Stimulated activated CD4-positive, alpha-beta T cell treated with anti-CD3 and anti-CD28 coated beads, Interleukin-1b, Interleukin-23, amount 100 ng/mL, for 24 hours (primary cell): Measurements from ENCODE around the gene ENKD1.
"Not testable (repeated sequence)": the region's sequence is repeated elsewhere in the genome, so short reads cannot be mapped to it uniquely, and the experiment has no call there.

Experiments
- DNase-seq, 4 experiments: peaks; one replicate each; pipeline ENCODE4 v3.0.0-alpha.2; 2020; ENCODE audit warnings: low read depth in 4 of 4, low spot score in 1 of 4

Gene ENKD1

DNA sequence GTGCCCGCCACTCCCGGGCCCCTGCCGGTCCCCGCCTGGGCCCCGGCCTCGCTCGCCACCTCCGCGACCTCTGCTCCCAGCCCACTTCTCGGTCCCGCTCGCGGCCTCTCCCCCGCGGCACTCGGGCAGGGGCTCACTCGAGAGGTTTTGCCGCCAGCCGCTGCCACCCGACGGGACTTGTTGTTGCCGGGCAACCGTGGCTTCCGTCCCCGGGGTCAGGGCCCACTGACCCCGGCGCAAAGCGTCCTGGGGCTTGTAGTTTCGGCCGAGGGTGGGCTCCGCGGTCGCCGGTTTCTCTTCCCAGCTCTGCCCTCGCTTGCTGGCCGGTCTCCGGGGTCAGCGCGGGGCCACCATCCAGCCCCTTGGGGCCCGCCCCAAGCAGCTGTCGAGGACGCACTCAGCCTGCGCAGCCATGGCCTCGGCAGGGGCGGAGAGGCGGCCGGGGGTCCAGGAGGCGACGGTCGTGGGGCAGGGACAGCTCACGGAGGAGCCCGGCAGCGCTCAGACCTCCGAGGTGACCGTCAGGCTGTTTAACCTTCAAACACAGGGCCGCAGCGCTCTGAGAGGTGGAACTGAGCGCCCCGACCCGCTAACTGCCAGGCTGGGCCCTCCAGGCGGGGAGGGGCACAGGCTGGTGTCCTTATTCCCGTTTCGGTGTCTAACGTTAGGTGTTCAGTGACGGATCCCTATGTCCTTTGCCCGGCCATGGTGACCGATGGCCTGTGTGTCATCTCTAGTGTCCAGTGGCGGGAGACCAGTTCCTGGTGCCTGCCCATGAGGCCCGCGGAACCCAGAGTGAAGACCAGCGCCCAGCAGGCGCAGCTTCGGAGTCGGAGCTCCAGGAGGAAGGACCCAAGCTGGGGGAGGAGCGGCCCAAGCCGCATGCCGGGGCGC, at the start of gene ENKD1, which contains the start of gene C16orf86:
TSS of gene ENKD1 (minus strand) at position 192 of the 894 bp plus-strand sequence. CDS start 308 bp downstream, outside the sequence.
TSS of gene C16orf86 (plus strand) at position 256 of the 894 bp plus-strand sequence. CDS start at position 413, 157 bp downstream.
- DNase-seq: peak in 3 of 4 experiments; percentile 62 to 73 (median 70)

GRCh38 chr16:67716097-67716496, 49.5 kb upstream of the ENKD1 start:
- DNase-seq: no peak

DNA sequence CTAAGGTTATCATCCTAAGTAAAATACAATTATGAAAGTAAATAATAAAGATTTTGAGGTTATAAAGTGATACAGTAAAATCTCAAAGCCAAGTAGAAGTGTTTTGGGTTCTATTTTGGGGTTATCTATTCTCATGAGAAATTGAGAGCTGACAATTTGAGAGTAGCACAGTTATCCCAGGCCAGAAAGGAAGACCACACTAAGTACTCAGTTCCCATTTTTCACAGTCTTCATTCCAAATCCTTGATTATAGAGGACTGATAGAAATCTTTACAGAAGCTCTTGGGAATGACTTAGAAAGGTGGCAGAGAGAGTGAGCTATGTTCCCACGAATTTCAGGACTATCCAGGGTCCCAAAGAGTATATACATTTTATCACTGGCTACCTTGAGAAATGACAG, 48.0 kb upstream of the ENKD1 start:
- no peak for DNase-seq

DNA sequence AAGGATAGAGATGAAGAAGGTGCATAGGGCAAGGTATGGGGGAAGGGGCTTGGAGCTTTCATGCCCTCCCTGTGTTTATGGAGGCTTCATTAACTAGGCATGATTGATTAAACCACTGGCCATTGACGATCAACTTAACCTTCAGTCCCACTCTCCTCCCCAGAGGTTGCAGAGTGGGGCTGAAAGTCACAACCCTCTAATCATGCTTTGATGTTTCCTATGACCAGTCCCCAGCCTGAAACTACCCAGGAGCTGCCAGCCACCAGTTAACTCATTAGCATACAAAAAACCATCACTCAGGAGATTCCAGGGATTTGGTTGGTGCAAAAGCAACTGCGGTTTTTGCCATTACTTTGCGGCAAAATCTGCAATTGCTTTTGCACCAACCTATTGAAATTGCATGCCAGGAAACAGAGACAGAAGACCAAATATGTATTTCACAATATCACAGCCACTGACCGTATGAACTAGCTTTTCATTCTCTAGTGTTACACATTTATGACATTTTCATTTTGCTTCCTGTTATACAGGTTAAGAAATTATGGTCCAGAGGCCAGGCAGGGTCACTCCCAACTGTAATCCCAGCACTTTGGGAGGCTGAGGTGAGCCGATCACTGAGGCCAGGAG, 47.2 kb upstream of the ENKD1 start:
- no peak for DNase-seq

DNA sequence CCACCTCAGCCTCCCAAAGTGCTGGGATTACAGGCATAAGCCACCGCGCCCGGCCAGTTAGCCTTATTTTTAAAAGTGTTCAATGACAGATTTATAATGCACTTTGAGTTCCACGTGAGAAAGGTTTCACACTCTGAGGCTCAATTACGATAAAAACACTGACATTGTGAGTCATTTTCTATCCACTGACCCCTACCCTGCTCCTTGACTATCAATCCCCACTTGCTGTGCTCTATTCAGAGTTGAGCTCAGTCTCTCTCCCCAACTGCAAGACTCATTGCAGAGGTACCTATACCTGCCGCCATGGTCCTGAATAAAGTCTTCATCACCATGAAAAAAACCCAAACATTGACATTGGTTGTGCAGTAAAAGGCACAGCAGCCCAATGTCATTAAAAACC, 44.1 kb upstream of the ENKD1 start:
- no peak for DNase-seq

- no peak for DNase-seq
Measured at GRCh38 chr16:67709050-67709449, 42.5 kb upstream of the ENKD1 start.

DNA sequence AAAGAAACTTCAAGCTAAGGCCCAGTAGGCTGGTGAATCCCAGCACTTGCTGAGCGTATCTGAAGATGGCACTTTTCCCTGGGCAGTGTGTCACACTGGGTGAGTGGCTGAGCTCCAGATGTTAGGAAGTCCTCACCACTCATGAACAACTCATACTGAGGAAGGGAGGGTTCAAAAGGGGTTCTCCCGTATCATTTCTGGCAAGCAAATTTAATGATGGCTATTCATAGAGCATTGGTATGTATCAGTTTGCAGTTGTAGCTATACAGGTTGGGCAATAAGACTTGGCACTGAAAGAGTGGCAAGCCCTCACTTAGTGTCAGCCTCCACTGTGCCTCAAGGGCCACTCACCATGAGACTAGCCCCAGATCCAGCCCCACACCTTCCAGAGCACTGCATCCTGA, 41.8 kb upstream of the ENKD1 start:
- DNase-seq: no peak

DNA sequence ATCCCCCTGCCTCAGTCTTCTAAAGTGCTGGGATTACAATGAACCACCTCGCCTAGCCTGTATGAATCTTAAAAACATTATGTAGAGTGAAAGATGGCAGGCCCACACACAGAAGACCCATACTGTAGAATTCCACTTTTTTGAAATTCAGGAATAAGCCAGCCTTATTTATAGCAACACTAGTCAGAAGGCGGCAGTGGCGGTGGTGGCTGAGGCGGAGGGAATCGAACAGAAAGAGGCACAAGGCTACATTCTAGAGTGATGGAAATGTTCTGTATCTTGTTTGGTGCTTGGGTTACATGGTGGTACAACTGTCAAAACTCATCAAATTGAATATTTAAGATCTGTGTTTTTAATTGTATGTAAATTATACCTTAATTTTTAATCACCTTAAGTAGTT, 41.2 kb upstream of the ENKD1 start:
- no peak for DNase-seq

- DNase-seq: no peak
Measured at GRCh38 chr16:67707210-67707609, 40.7 kb upstream of the ENKD1 start.

- no peak for DNase-seq
Measured at GRCh38 chr16:67704110-67704509, 37.6 kb upstream of the ENKD1 start.

DNA sequence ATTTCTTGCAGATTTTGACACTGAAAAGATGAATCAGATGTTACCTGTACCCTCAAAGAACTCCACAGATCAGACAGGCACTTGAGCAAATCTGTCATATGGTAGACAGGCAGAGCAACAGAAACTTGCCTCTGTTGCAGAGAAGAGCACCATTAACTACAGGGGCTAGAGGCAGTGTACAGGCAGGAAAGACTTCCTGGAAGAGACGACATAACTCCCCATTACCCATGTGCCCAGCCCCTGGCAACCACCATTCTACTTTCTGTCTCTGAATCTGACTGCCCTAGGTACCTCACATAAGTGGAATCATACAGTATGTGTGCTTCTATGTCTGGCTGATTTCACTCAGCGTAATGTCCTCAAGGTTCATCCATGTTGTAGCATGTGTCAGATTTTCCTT, 37.1 kb upstream of the ENKD1 start:
- no peak for DNase-seq

DNA sequence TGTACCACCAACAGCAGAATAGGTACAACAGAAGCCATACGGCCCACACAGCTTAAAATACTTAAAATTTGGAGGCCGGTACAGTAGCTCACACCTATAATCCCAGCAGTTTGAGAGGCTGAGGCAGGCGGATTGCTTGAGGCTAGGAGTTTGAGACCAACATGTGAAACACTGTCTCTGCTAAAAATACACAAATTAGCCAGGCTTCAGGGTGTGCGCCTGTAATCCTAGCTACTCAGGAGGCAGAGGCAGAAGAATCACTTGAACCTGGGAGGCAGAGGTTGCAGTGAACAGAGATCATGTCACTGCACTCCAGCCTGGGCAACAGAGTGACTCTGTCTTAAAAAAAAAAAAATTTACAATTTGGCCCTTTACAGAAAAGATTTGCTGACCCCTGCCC, 35.6 kb upstream of the ENKD1 start:
- no peak for DNase-seq

DNA sequence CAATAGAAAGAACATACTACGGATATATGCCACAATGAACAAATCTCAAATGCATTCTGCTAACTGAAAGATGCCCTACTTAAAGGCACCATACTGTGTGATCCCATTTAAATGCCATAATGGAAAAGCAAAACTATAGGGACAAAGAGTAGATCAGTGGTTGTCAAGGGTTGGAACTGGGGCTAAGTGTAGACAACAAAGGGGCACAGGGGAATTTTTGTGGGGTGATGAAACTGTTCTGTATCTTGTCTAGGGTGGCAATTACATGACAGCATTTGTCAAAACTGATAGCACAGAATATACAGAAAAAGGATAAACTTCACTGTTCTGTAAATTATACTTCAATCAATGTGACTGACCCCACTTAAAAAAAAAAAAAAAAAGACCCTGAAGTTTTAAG, 34.9 kb upstream of the ENKD1 start:
- DNase-seq: no peak

- DNase-seq: no peak
Measured at GRCh38 chr16:67699265-67699664, 32.7 kb upstream of the ENKD1 start.

DNA sequence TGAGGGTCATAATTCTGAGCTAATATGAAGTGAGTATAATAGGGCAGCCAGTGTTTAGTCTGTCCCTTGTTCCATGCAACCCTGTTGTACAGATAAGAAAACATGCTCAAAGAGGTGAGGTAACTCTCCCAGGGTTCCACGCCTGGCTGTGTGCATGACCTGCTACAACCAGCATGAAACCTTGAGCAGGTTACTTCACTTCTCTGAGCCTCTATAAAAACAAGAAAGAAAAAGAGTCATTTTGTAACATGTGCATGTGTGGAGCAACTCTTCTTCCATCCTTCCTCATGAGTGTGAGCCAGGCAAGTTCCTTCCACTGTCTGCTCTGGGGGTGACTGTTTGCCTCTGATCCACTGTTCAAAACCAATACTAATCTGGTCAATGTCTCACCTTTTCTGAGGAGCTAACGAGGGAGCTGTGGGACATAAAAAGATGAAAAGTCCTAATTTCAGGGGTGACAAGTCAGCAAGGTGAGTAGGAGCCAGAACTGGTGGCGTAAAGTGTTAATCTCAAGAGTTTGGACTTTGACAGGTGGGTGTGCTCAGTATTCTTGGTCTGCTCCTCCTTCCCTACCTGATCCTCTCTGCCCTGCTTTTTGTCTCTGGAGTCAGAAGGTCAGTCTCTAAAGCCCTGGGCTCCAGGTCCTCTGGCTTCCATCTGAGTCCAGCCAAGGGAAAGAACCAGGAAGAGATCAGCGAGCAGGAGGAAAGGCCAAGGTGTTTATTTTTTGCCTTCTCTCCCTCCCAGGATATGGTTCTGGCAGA, 31.1 kb upstream of the ENKD1 start:
- DNase-seq: no peak

DNA sequence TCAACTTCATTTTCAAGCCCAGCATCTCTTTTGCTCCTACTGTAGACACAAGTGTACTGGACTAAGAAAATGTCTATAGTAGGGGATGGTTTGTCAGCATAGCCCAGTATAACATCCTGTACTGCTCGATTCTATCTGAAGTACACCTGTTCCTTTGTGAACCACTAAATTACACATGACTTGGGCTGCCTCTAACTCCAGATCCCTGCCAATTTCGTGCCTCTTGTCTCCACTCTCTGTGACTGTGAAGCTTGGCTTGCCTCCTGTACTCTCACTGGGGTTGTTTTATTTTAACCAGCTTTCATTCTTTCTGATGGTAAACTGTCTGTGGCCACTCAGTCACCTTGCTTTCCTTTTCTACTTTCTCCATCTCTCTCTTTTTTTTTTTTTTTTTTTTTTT, 28.1 kb upstream of the ENKD1 start:
- no peak for DNase-seq

GRCh38 chr16:67693517-67694285, 27.2 kb upstream of the ENKD1 start:
- DNase-seq: not testable (repeated sequence)

DNA sequence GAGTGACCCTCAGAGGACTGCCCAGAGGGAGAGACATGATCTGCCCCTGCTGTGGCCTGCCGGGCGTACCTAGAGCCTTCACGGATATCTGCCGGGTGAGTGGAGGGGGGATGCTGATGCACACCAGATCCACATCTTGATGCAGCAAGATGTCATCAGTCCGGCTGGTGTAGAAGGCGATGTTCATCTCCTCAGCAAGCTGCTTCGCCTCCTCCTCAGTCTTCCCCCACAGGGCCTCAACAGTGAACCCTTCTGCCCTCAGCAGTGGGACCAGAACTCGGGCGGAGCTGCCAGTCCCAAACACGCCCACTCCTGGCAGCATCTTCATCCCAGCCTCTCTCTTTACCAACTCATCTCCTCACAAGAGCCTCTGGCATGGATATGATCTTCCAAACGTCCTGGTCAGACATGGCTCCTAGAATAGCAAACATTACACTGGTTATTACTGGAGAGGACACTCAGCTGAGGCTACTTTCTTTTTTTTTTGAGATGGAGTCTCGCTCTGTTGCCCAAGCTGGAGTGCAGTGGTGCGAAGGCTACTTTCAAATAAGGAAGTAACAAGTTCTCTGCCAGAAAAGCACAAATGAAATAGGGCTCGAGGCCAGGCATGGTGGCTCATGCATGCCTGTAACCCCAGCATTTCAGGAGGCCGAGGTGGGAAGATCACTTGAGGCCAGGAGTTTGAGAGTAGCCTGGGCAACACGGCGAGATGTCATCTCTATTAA, 19.0 kb upstream of the ENKD1 start:
- DNase-seq: no peak

- no peak for DNase-seq
Measured at GRCh38 chr16:67683767-67684166, 17.2 kb upstream of the ENKD1 start.
